ENCODE measurements around the gene NUMA1. TPM values are rescaled to one million over a fixed set of nuclear protein-coding genes. Genes with fewer than 3 reads are reported as not detected.

NUMA1 gene
- total and polyA plus RNA-seq, 7 donors, result 68.9 to 130 (median 100) TPM

DNA sequence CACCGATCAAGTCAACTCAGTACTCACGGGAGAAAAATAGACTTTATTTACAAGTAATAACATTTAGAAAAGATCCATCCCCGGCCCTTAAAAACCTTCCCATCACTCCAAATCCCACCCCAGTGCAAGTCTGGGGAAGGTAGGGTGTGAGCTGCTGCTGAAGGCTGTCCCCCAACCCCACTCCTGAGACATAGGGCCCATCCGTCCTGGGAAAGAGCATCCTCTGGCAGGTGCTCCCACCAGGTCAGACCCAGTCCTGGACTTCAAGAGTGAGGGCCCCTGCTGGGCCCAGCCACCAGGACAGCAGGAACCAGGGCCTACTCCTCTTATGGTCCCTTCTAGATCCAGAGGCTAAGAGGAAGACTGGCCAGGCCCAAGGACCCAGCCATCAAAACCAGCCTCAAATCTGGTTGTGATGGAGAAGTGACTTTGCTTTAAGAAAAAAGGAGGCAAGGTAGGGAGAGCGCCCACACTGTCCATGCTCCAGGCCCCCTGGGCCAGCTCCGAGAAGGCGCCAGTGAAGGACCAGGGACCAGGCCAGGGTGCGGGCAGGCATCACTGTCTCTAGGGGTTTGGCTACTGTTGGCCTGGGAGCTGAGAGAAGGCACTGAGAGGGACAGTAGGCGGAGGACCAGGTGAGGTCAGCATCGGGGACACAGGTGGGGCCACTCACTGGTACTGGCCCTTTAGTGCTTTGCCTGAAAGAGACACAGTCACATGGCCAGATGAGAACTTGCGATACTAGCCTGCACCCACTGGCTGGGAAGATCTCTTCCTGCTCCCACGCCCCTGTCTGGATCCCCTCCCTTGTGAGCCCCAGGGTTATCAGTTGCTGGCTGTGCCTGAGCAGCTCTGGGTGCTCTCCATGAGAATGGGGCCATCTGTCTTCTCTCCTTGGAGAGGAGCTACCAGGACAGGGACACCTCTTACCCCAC lies 77.2 kb downstream of the NUMA1 start:
- intact Hi-C loops (cut with DNase I), result no loop called here

DNA sequence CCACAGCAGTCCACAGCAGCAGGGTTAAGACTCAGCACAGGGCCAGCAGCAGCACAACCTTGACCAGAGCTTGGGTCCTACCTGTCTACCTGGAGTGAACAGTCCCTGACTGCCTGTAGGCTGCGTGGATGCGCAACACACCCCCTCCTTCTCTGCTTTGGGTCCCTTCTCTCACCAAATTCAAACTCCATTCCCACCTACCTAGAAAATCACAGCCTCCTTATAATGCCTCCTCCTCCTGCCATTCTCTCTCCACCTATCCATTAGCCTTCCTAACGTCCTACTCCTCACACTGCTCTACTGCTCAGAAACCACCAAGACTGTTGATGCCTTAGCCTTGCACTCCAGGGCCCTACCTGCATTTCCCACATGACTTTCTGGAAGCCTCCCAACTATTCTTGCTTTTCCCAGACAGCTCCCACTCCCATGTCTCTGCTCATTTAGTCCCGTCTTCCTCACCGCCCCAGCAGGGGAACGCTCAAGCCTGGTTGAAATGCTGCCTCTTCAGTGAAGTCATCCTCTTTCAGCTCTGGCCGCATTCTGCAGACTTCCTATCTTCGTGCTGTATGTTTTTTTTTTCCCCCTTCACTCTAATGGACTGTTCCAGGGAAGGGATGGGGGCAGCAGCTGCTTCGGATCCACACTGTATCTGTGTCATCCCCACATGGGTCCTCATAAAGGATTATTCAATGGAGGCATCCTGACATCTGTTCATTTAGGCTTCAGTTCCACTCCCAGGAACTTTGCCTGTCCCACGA lies 78.3 kb downstream of the NUMA1 start:
- no peaks in the 10 kb centered on the region for H3K27me3 ChIP-seq (ENCODE audit: insufficient read depth in 3 of 3, low read length in 2 of 3)
- H3K27ac ChIP-seq, result no peak overlapping the region
- H3K4me3 ChIP-seq, result no peak overlapping the region
- no peaks in the 10 kb centered on the region for H3K9me3 ChIP-seq
- H3K36me3 ChIP-seq (ENCODE audit: insufficient read depth in 1 of 2, low read depth in 1 of 2), result peaks cover 5 to 69% of the 10 kb centered on the region in 2 donors
- H3K4me1 ChIP-seq, result peaks cover 5% of the 10 kb centered on the region
- DNase-seq (no peak), ATAC-seq (no peak)
- intact Hi-C loops (cut with DNase I), result no loop called here
- TF ChIP-seq, protein P1, sequence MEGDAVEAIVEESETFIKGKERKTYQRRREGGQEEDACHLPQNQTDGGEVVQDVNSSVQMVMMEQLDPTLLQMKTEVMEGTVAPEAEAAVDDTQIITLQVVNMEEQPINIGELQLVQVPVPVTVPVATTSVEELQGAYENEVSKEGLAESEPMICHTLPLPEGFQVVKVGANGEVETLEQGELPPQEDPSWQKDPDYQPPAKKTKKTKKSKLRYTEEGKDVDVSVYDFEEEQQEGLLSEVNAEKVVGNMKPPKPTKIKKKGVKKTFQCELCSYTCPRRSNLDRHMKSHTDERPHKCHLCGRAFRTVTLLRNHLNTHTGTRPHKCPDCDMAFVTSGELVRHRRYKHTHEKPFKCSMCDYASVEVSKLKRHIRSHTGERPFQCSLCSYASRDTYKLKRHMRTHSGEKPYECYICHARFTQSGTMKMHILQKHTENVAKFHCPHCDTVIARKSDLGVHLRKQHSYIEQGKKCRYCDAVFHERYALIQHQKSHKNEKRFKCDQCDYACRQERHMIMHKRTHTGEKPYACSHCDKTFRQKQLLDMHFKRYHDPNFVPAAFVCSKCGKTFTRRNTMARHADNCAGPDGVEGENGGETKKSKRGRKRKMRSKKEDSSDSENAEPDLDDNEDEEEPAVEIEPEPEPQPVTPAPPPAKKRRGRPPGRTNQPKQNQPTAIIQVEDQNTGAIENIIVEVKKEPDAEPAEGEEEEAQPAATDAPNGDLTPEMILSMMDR (IDR thresholded peaks at IDR 0.05), result no peak
- 46 to 58% (median 56%) methylated on average over 10 of the region's 10 CpGs for WGBS, 3 donors

More for the DNA sequence above, 77.2 kb downstream of the NUMA1 start:
- TF ChIP-seq, protein P1 (IDR thresholded peaks at IDR 0.05), result no peak
- Histone ChIP-seq H3K27me3 (ENCODE audit: insufficient read depth in 3 of 3, low read length in 2 of 3) (no peaks in the 10 kb centered on the region), H3K27ac (peak overlapping the region; percentile 23), H3K36me3 (ENCODE audit: insufficient read depth in 1 of 2, low read depth in 1 of 2) (peaks cover 8 to 80% of the 10 kb centered on the region in 2 donors), H3K9me3 (no peaks in the 10 kb centered on the region), H3K4me1 (peaks cover 5% of the 10 kb centered on the region), H3K4me3 (no peak overlapping the region)
- WGBS, 3 donors, result 78 to 87% (median 79%) methylated on average over 11 to 12 of the region's 12 CpGs
- ATAC-seq, result no peak
- DNase-seq, result no peak

DNA sequence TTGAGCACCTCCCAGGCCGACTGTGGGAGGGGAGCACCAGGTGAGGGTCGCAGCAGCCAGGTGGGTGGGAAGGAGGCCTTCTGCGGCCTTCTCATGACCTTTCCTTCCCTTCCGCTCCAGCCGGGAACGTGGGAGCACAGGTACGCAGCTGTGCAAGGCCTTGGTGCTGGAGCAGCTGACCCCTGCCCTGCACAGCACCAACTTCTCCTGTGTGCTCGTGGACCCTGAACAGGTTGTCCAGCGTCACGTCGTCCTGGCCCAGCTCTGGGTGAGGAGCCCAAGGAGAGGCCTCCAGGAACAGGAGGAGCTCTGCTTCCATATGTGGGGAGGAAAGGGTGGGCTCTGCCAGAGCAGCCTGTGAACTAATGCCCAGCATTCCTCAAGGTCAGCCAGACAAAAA lies 79.1 kb downstream of the NUMA1 start:
- DNase-seq, result no peak
- WGBS, 3 donors, result 59 to 82% (median 73%) methylated on average over 11 of the region's 11 CpGs
- Histone ChIP-seq H3K9me3 (no peaks in the 10 kb centered on the region), H3K27ac (no peak overlapping the region), H3K4me3 (no peak overlapping the region), H3K4me1 (peaks cover 5% of the 10 kb centered on the region), H3K27me3 (ENCODE audit: insufficient read depth in 3 of 3, low read length in 2 of 3) (no peaks in the 10 kb centered on the region), H3K36me3 (ENCODE audit: insufficient read depth in 1 of 2, low read depth in 1 of 2) (peaks cover 5 to 61% of the 10 kb centered on the region in 2 donors)
- intact Hi-C loops (cut with DNase I), result no loop called here
- no peak for ATAC-seq
- TF ChIP-seq, protein P1 (IDR thresholded peaks at IDR 0.05), result no peak

GRCh38 chr11:72000202-72000867 lies 80.0 kb downstream of the NUMA1 start:
- Histone ChIP-seq H3K27ac (peak overlapping the region; percentile 37), H3K4me1 (peaks cover 5% of the 10 kb centered on the region), H3K4me3 (no peak overlapping the region), H3K27me3 (ENCODE audit: insufficient read depth in 3 of 3, low read length in 2 of 3) (no peaks in the 10 kb centered on the region), H3K36me3 (ENCODE audit: insufficient read depth in 1 of 2, low read depth in 1 of 2) (peaks cover 5 to 57% of the 10 kb centered on the region in 2 donors), H3K9me3 (no peaks in the 10 kb centered on the region)
- intact Hi-C loops (cut with DNase I), result no loop called here
- DNase-seq (no peak), ATAC-seq (no peak)
- TF ChIP-seq, protein P1 (IDR thresholded peaks at IDR 0.05), result no peak
- 83 to 89% (median 85%) methylated on average over 10 of the region's 10 CpGs for WGBS, 3 donors

Data from psoas muscle (tissue), 8 donors.